ENCODE measurements around the gene ANKS1B.
"Not testable (repeated sequence)": the region's sequence is repeated elsewhere in the genome, so short reads cannot be mapped to it uniquely, and the experiment has no call there.

Gene ANKS1B

GRCh38 chr12:99043319-99043914 is 941.3 kb downstream of the ANKS1B start:
- TF ChIP-seq, protein P1, sequence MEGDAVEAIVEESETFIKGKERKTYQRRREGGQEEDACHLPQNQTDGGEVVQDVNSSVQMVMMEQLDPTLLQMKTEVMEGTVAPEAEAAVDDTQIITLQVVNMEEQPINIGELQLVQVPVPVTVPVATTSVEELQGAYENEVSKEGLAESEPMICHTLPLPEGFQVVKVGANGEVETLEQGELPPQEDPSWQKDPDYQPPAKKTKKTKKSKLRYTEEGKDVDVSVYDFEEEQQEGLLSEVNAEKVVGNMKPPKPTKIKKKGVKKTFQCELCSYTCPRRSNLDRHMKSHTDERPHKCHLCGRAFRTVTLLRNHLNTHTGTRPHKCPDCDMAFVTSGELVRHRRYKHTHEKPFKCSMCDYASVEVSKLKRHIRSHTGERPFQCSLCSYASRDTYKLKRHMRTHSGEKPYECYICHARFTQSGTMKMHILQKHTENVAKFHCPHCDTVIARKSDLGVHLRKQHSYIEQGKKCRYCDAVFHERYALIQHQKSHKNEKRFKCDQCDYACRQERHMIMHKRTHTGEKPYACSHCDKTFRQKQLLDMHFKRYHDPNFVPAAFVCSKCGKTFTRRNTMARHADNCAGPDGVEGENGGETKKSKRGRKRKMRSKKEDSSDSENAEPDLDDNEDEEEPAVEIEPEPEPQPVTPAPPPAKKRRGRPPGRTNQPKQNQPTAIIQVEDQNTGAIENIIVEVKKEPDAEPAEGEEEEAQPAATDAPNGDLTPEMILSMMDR (IDR thresholded peaks at IDR 0.05; ENCODE audit: insufficient read depth, low read depth, low read length, missing control alignments) = peak; percentile 88
- H3K4me3 ChIP-seq (ENCODE audit: low read depth, low read length) = no peak overlapping the region
- DNase-seq (ENCODE audit: low read depth) = peak; percentile 81

DNA sequence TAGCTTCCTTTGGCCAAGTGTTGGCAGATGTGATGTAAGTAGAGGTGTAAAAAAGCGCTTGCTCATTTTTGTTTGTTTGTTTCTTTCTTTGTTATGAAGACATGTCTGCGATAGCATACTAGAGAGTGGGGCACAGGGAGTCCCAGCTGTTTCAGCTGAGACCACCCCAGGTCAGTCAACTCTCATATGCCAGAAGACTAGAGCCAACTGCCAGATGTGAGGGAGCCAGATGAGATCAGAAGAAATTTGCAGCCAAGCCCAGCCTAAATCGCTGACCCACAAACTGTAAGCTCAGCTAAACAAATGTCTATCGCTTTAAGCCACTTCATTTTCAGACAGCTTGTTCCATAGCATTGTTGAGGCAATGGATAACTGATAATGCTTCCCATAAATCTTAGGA is 942.5 kb downstream of the ANKS1B start:
- TF ChIP-seq, protein P1 (IDR thresholded peaks at IDR 0.05; ENCODE audit: insufficient read depth, low read depth, low read length, missing control alignments) = no peak
- no peak overlapping the region for H3K4me3 ChIP-seq (ENCODE audit: low read depth, low read length)
- DNase-seq (ENCODE audit: low read depth) = no peak

DNA sequence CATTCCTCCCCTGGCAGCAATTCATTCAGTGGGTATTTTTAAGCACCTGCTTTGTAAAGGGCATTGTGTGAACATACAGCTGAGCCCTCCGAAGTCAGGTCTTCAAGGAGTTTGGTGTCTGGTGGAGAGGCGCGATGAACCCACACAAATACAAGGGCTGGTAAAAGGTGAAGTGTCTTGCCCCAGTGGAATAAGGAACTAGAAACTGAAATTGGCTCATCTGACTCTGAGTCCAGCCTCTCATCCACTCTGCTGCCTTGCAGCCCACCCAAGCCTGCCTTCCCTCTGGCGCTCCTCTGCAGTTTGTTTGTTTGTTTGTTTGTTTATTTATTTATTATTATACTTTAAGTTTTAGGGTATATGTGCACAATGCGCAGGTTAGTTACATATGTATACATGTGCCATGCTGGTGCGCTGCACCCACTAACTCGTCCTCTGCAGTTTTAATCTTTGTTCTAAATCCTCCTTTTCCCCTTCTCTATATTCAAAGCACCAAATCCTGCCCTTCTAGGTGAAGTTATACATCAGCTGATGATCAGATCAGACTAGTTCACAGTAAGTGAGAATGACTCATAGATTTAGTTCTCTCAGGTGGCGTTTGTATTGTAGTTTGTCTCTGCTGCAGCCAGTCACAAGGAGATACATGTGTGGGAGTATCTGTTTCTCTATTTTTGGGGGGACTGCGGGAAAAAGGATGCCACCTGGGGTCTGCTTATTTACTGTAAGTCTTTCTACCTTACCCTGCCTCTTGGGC is 945.2 kb downstream of the ANKS1B start:
- no peak overlapping the region for H3K4me3 ChIP-seq (ENCODE audit: low read depth, low read length)
- TF ChIP-seq, protein P1 (IDR thresholded peaks at IDR 0.05; ENCODE audit: insufficient read depth, low read depth, low read length, missing control alignments) = no peak
- DNase-seq (ENCODE audit: low read depth) = no peak

GRCh38 chr12:99036566-99036965 is 948.2 kb downstream of the ANKS1B start:
- TF ChIP-seq, protein P1 (IDR thresholded peaks at IDR 0.05; ENCODE audit: insufficient read depth, low read depth, low read length, missing control alignments) = no peak
- DNase-seq (ENCODE audit: low read depth) = no peak
- no peak overlapping the region for H3K4me3 ChIP-seq (ENCODE audit: low read depth, low read length)

DNA sequence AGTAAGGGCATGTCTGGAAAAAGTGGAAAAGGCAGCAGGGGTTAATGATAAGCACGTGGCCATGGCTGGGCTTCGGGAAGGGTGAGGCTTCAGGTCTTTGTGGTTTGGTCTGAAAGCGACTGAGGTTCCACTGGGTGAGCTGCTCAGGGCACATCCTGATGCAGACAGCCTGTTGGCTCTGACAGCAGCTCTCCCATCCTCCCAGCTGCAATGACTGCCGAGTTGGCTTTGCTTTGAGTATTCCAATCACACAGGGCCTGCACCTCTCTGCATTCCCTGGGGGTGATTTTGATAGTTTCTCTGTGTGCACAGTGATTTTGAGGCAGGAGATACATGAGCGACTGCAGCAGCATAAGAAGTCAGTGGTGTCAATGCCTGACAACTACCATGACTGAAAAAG is 948.9 kb downstream of the ANKS1B start:
- DNase-seq (ENCODE audit: low read depth) = peak; percentile 14
- H3K4me3 ChIP-seq (ENCODE audit: low read depth, low read length) = no peak overlapping the region
- TF ChIP-seq, protein P1 (IDR thresholded peaks at IDR 0.05; ENCODE audit: insufficient read depth, low read depth, low read length, missing control alignments) = no peak

DNA sequence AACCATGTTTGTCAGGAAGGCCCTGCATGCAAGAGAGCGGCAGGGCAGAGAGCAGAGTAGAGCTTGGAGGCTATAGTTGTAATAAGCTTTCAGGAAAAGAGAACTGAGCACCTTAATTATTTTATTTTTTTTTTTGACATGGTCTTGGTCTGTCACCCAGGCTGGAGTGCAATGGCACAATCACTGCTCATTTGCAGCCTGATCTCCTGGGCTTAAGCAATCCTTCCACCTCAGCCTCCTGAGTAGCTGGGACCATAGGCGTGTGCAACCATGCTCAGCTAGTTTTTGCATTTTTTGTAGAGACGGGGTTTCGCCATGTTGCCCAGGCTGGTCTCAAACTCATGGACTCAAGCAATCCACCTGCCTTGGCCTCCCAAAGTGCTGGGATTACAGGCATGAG is 950.5 kb downstream of the ANKS1B start:
- not testable (repeated sequence) for DNase-seq (ENCODE audit: low read depth); H3K4me3 ChIP-seq (ENCODE audit: low read depth, low read length)

DNA sequence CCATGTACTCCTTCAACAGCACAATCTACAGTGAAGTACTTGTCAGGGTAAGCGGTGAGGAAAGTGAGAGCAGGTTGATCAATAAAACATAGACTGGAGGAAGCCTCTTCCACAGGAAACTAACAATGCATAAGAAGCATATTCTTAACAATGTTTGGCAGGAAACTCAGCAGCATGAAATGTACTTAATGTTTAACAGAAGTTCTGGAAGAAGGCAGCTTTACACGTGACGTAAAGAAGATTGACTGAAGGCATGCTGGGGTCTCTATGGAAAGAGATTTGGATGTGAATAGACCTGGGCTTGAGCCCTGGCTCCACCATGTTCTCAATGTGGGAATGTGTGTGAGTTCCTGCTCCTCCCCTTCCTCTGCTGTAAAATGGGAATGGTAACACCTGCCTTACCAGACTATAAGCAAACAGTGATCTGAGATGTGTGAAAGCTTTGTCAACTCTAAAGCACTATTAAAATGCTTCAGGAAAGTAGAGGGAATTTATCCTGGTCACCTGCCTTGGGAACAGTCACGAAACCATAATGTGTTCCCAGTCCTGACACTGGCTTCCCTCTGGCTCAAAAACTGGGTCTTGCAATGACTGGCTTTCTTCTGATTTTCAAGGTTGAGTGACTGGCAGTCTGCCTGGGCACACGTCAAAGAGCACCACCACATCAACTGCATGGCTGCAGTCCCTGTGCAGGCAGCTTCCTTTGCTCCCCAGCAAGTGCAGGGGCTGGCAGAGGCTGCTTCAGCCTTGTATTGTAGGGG is 955.0 kb downstream of the ANKS1B start:
- TF ChIP-seq, protein P1 (IDR thresholded peaks at IDR 0.05; ENCODE audit: insufficient read depth, low read depth, low read length, missing control alignments) = no peak
- no peak overlapping the region for H3K4me3 ChIP-seq (ENCODE audit: low read depth, low read length)
- DNase-seq (ENCODE audit: low read depth) = no peak

Data from GM12865 (cell line).